IPS DF 4.7 (cell line): Measurements from ENCODE around the gene HIPK2.

Experiments used
- DNase-seq: peaks from one replicate; pipeline ENCODE4 v3.0.0-alpha.2; 2013; ENCODE audit warnings: low spot score; ENCODE audit errors: extremely low read depth

Gene HIPK2

DNA sequence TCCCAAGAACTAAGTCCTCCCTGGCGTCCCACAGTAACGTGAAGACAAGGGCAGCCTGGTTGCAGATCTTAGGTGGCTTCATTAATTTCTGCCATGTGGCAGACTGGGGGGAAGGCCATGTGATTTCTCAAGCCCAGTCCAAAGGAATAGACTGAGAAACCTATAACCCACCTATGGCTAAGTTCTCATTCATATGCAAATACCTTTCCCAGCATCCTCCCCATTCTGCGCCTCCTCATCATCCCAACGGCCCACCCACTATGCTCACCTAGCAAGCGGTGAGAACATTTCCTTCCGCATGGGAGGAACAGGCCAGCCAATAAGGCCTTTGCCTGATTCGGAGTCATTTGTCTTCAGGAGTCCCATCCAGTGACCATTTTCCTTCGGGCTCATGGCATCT is 262.5 kb downstream of the HIPK2 start:
- peak; percentile 44 for DNase-seq
